Activated T-helper 1 cell treated with Interleukin-2 at 50 U/mL for 16 hours (primary cell): ENCODE measurements around the gene IMMP1L.

Source experiments
- DNase-seq: peaks from one replicate; pipeline ENCODE4 v3.0.0-alpha.2; 2020; ENCODE audit warnings: low read depth

The IMMP1L gene

DNA sequence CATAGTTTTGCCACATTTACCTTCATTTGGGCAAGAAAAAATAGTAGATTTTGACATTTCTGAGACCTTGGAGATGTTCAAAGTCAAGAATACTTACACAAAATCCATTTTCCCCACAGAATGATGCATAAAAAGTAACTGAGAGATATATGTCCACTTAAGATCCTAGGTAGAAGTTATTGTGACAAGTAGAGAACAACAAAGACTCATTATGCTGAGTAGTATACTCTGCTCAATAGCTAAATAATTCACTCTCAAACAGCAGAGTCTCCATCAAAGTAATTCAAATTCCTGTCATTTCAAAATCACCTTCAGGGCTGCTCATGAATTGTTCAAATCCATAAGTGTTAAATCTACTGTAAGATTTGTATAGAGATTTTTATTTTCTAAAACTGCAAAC is 35.3 kb downstream of the IMMP1L start:
- DNase-seq: no peak

DNA sequence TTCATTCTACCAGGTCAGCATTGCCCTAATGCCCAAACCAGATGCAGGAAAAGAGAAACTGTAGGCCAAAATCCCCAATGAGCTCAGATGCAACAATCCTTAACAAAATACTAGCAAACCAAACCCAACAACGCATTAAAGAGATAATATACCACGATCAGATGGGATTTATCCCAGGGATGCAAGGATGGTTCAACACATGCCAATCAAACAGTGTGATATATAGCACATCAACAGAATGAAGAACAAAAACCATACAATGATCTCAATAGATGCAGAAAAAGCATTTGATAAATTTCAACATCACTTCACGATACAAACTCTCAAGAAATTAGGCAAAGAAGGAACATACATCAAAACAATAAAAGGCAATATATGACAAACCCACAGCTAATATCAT is 45.0 kb downstream of the IMMP1L start:
- DNase-seq: no peak

DNA sequence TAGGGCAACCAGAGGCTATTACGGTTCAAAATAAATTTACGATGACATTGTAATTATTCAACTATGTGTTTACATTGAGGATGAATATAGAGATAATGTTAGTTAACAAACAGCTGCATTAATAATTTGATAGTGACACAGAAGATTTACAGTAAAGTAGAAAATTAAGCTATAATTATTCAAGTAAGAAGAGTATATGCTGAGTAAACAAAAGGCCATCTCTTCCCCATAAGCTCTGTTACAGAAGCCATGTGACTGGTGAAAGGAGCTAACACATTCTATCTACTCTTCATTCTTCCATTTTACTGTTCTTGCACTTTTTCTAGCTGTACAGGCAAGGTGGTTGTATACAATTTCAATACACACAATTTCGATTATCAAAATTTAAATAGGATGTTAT is 54.2 kb downstream of the IMMP1L start:
- no peak for DNase-seq

DNA sequence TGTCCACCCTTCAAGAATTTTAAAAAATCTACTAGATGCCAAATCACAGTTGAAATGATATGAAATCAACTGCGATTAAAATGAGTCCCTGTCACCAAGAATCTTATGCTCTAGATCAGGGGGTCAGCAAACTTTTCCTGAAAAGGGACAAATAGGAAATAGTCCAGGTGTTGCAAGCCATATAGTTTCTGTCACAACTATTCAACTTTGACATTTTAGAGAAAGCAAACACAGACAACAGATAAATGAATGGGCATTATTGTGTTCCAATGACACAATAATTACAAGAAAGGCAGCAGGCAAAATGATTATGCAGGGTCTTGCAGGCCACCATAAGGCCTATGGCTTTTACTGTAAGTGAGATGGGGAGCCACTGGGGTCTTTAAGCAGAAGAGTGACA is 58.6 kb downstream of the IMMP1L start:
- no peak for DNase-seq

DNA sequence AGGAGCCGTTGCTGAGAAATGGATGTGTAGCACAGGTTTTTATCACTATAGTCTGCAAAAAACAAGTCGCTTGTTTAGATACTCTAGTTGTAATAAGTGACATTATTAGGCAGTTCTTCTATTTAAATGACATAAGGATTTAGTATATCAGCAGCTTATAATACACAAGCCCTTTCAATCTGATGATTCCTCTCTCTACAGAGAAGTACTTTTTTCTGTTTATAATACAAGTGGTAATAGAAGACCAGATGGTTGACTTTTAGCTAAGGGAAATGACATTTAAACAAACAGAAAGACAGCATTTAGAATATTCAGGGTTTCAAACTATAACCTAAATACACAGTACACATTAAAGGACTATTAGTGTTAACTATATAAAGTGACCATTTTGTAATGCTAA is 60.4 kb downstream of the IMMP1L start:
- DNase-seq: no peak

DNA sequence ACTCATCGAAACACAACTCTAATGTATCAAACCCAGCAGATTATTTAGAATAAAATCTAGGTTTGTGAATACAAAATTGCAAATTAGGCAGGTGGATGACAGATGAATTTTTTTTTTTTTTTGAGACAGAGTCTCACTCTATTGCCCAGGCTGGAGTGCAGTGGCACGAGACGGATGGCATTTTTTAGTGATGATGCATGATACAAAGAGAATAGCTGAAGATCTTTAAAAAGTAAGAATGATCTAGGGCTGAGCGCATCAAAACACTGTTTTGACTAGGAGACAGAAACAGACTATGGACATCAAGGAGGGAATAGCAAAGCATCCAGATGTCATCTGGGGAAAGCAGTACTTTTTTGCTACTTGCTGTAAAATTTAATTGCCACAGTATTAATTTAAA is 63.8 kb downstream of the IMMP1L start:
- DNase-seq: no peak

DNA sequence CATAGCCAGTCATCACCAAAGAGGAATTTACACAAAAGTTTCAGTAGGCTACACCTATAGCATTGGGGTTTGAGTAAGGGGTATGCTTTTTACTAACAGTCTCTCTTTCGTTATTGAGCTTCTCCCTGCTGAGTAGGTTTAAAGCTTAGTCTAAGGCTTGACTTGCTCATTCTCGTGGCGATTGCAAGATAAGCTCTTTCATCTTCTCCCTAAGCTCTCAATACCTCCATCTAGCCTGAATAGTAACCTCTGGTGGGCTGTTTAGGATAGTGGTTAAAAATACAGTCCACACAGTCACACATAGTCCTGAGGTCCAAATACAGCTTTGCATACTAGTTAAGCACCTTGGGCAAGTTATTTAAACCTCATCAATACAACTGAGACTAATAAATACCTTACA is 65.6 kb downstream of the IMMP1L start:
- no peak for DNase-seq

DNA sequence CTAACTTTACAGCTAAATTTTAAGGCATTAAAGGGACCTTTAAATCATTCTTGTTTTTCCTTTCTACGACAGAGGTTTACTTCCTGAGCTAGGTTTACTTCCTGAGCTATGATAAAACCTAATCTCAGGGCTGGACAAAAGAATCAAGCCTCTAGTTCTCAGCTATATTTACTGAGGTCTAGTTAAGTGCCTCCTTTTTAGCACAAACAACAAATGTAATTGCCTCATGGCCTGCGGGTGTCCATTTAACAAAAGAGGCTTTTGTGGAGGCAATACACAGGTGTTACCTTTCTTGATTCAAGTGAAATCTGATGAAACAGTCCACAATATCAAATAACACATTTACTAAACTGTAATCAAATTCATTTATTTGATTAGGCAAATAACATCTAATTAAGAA is 67.3 kb downstream of the IMMP1L start:
- no peak for DNase-seq

DNA sequence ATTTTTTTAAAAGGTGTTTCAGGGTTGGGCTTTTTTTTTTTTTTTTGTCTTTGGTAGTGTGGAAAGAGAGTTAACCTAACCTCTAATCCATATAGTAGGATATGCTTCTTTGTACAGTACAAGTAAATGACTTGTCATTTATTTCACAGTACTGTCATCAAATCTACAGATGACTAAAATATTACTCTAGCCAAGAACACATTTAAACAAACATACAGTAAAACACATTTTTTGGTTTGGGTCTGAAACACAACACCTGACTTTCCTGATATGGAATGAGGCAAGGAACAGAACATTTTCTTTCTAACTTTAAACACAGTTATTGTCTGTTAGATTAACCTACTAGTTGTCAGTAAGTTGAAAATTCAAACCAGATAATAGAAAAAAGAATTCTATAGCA is 68.1 kb downstream of the IMMP1L start:
- no peak for DNase-seq

DNA sequence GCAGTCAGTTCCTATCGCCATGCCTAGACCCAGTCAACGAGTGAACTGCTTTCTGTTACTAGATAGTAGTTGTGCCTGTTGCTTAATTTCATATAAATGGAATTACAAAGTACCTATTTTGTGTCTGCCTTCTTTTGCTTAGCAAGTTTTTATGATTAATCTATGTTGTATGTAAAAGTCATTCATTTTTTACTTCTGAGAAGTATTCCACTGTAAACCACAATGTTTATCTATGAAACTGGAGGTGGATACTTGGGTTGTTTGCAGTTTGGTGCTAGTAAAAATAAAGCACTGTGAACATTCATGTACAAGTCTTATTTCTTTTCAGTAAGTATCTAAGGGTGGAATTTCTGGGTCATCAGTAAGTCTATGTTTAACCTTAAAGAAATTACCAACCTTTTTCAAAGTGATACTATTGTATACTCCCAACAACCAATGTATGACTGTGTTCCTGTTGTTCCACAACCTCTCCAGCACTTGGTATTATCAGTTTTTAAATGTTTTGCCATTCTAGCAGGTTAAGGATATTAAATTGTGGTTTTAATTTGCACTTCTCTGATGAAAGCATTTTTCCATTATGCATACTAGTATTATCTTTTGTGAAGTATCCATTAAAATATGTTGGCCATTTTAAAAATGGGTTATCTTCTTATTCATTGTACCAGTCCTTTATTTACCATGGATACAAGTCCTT is 71.5 kb downstream of the IMMP1L start:
- no peak for DNase-seq

DNA sequence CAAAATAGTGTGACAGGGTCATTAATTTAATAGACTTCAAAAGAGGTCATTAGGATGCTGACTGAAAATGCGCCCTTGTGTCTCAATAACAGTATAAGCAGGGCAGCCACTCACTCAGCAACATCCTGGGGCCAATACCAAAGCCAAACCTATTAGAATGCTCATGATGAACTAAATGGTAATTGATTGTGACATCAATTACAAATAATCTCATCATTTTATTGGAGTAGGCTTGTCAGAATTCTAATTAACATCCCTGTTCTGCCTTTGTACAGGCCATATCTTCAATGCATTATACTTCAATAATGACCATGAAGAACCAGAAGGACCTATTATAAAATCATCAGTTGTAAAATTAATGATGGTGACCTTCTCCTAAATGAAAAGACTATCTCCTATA is 75.6 kb downstream of the IMMP1L start:
- no peak for DNase-seq

DNA sequence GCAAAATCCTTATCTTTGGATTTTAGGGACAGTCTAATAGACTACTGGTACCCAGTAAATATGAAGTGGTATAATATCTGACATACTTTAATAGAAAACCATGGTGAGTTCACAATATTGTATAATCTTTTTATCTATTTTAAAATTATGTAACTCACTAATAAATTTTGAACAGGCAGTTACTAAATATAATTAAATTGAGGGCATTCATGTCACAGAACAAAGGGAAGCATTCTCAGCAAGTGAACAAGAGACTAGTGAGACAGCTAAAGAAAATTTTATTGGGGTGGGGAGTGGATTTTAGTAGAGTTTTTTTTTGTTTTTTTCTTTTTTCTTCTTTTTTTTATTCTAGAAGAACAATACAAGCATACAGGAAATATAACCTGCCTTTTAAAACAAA is 84.8 kb downstream of the IMMP1L start:
- DNase-seq: no peak

DNA sequence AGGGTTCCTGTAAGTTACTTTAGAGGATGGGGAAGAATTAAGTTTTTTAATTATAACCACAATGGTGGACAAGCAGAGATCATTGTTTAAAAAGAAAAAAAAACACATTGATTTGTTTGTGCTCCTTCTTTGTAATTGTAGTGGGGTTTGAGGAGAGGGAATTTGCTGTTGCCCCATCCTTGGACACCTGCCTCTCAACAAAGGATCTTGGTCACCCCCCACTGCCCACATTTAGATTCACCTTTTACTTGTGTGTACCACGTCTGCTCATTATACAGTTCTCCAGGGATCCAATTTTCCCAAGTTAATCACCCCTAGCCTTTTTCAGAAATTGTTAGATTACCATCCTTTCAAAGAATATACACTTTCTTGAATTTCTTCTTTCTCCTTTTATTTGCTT is 86.7 kb downstream of the IMMP1L start:
- no peak for DNase-seq

DNA sequence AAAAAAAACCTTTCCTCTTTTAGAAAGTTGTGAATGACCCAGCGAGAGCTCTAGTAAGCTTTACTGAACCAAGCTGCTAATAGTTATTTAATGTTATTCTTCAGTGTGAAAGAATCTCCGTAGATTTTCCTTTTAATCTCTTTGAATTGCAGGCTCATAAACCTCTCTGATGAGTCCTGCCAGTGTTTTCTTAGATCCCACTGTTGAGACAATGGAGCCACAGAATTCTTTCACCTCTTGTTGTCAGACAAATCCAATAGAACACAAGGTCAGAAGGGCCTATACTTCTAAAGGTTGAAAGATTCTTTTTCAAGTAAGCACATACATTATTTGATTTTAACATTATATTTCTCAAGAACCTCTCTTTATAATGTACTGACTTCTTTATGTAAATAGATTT is 87.6 kb downstream of the IMMP1L start:
- DNase-seq: no peak

DNA sequence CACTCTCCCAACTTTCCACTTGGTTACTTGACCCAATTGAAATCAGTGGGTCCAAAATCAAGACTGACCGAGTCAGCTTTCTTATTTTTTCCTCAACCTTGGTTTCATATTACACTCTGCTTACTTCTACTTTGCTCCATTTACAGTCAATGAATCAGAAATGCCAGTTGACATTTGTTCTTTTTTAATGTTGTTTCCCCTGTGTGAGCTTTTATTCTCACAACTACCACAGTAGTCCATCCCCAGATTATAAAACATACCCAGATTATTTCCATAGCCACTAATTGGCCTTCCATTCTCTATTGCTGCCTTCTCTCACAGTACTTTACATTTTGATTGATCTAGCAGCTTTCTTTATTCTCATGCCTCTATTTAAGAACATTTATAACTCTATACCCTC is 89.8 kb downstream of the IMMP1L start:
- DNase-seq: no peak

DNA sequence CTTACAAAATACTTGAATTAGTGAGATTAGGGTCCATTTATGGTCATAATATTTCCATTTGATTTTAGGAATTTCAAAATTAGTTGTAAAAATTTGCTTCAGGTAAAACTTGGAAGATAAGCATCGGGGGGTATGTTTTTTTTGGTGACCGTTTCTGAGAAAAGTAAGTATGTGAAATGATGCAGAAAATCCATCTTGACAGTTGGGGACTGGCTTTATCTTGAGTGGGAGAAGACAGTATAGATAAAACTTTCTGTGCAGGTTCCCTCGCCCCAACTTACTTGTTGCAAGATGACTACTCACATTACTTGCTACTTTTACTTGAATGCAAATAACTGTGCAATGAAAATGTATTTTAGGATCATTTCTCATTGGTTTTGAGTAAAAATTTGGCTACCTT is 90.3 kb downstream of the IMMP1L start:
- DNase-seq: no peak

DNA sequence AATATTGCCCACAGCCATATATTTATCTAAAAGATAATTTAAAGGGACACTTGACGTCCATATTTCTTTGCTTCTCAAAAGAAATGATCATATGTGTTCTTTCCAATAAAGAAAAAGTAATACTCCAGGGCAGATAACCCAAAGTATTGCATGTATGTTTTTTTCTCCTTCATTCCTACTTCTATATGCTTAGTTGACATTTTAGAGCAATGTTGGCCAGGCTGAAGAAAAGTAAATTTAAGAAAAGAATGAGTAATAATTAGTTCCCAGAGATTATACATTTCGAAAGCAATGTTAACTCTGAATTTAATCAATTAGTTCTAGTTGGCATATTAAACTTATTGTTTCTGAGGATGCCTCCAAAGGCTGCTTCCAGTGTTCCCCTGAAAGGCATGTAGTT is 91.6 kb downstream of the IMMP1L start:
- DNase-seq: no peak

DNA sequence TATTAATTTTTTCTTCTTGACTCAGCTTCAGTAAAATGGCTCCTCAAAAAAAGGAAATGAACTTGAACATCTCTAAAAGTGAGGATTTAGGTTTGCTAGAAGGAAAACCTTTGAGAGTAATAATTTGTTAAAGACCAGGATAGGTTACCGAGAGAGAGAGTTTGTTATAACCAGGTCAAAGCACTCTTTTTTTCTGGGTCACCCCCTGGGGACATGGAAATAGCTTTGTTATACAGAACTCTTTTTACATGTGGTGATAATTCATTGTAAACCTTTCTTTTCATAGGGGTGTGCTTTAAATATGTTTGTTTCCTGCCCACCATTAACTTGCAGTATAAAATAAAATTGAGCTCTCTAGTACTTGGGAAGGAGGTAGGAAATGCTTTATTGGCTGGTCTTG is 92.1 kb downstream of the IMMP1L start:
- no peak for DNase-seq

DNA sequence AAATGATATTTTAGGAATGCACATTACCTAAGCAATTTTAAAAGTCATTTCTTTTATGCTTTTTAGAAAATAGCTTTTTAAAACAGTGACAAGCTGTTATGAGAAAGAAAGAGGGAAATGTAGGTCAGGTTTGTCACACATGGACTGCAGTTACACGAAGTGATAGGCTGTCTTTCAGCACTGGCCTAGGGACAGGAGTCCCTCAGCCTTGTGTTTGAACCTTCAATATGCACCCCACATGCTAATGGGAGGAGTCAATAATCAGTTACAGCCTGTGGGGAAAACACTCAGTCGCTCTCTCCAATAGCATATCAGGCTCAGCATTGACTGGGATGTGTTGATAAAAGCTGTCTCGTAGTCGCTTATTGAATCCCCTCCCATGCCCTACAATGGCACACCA is 94.0 kb downstream of the IMMP1L start:
- DNase-seq: no peak

DNA sequence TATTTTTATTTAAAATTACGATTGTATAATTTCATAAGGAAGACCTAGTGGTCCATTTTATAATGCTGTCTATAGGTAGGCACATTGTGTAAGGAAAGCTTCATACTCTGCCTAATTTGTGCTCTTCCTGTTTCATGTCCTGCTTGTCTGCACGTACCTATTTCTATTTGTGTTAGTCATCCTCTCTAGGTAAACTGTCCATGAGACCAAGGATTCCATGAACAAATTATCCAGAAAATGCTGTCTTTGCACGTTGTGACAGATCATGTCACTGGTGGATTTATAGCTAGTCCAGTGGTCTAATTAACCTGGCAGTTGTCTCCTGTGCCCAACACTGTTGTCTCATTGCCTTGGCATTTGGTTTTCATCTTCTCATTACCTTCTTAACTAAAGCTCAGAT is 95.1 kb downstream of the IMMP1L start:
- no peak for DNase-seq

DNA sequence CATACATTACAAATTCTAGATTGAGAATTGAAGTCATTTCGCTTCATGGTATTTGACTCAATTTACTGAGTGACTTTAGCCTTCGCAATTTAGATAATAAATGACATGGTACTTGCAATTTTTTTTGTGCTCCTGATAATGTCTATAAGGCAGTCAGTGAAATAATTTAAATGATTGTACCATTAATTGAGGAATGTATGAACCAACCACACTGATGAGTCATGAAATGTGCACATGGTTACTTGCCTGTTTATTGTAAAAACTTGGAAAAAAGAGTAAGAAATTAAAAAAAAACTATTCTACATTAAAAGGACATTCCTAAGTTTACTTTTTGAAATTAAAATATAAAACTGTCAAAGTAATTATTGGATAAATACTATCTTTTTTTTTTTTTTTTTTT is 96.5 kb downstream of the IMMP1L start:
- DNase-seq: no peak

DNA sequence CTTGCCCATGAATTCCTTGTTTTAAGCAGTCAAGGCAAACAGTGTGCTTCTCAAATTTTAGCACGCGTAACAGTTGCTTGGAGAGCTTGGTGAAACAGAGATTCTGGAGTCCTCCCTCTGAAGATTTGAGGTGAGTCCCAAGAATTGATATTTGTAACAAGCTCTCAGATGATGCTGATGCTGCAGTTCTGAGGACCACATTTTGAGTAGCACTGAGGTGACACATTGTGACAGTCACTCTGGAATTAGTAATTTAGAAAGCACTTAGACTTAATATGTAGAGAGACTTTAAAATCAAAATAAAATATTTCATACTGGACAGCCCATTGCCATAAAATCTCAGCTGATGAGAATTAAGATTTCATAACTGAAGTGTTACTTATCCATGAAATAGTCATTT is 101.2 kb downstream of the IMMP1L start:
- no peak for DNase-seq

DNA sequence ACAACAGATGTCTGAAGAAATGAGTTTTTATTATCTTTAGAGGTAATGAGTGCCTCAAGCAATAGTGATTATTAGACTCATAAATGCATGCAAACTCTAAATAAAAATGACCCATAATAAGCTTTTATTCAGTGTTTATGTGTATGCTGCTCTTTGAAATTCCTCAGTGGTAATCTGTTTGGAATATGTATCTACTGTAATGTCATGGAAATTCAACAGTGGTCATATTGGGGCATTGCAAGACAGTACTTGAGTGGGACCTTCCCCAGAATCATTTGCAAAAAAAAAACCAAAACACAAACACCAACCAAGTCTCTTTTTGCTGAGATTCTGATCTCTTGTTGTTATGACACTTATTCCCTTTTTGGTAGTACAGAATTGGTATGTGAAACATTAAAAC is 104.8 kb downstream of the IMMP1L start:
- no peak for DNase-seq

DNA sequence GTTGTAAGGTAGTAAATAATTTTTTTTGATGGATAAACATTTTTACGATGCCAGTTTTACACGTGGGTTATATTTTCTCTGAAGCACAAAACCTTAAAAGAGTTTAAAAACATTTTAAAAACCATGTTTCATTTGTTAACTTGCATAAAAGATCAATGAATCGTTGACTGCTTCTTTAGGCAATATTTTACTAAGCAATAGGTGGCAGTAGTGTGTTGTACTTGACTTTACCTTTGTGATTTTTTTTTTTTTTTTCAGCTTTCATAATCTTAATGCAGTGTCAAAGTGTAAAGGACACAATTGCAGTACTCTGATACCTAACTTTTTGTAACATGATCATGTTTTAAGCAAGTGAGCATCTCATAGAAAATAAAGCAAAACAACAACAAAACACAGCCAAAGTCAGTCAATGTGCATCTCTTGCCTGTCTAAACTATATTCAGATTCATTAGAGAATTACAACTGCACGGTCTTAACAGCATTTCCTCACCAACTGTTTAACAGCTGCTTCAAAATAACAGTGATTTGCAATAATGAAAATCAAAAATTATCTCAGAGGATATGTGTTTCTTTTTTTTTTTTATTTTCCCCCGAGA is 112.1 kb downstream of the IMMP1L start:
- no peak for DNase-seq
